Fibroblast of villous mesenchyme (primary cell): ENCODE measurements around the gene IGSF11. TPM values are rescaled to one million over a fixed set of nuclear protein-coding genes. Genes with fewer than 3 reads are reported as not detected.

Experiments used
- DNase-seq: peaks from one replicate; pipeline ENCODE4 v3.0.0-alpha.2; 2010; ENCODE audit warnings: low read depth
- H3K4me3 ChIP-seq: 2 replicates; pipeline ENCODE4 v1.5.1; 2011; ENCODE audit warnings: low read depth, mild to moderate bottlenecking, low read length
- total RNA-seq: library from RNA; depleted of rRNA; stranded (reverse); fragments of >200 nt; gene quantifications from 2 replicates; pipeline ENCODE4 v1.2.3, GENCODE V29; 2012
- TF ChIP-seq, protein P1 (sequence below): IDR thresholded peaks from 2 replicates; pipeline ENCODE4 v1.5.1; 2012; ENCODE audit warnings: low read depth, mild to moderate bottlenecking, low read length; ENCODE audit not compliant: insufficient read depth

IGSF11 gene
- total RNA-seq, 1 donor: under 0.01 TPM

DNA sequence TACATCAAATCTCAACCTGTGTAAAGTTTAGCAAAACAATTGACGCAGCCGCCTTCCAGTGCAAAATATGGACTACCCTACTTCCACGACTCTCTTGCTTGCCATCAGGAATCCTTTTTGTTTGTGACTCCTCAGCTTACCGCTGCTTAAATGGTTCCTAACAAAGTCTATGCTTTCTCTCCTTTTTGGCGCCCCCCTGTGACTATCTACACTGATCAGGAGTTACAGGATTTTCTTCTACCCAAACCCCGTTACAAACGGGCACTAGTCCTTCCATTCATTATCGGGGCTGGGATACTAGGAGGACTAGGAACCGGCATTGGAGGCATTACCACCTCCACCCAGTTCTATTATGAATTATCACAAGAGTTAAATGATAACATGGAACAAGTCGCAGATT is 184.0 kb downstream of the IGSF11 start:
- no peak overlapping the region for H3K4me3 ChIP-seq
- TF ChIP-seq, protein P1, sequence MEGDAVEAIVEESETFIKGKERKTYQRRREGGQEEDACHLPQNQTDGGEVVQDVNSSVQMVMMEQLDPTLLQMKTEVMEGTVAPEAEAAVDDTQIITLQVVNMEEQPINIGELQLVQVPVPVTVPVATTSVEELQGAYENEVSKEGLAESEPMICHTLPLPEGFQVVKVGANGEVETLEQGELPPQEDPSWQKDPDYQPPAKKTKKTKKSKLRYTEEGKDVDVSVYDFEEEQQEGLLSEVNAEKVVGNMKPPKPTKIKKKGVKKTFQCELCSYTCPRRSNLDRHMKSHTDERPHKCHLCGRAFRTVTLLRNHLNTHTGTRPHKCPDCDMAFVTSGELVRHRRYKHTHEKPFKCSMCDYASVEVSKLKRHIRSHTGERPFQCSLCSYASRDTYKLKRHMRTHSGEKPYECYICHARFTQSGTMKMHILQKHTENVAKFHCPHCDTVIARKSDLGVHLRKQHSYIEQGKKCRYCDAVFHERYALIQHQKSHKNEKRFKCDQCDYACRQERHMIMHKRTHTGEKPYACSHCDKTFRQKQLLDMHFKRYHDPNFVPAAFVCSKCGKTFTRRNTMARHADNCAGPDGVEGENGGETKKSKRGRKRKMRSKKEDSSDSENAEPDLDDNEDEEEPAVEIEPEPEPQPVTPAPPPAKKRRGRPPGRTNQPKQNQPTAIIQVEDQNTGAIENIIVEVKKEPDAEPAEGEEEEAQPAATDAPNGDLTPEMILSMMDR: no peak
- no peak for DNase-seq

Other genes starting within 250 kb of the IGSF11 start
- gene TEX55, start 111.3 kb upstream of the IGSF11 start, total RNA-seq: not detected in 2 replicates
- 0.32 and 2.2 TPM in 2 replicates for gene UPK1B, start 138.8 kb upstream of the IGSF11 start, total RNA-seq
- 28.3 and 47.5 TPM in 2 replicates for gene B4GALT4, start 206.0 kb upstream of the IGSF11 start, total RNA-seq